ENCODE data around the gene RUBCN.

DNA sequence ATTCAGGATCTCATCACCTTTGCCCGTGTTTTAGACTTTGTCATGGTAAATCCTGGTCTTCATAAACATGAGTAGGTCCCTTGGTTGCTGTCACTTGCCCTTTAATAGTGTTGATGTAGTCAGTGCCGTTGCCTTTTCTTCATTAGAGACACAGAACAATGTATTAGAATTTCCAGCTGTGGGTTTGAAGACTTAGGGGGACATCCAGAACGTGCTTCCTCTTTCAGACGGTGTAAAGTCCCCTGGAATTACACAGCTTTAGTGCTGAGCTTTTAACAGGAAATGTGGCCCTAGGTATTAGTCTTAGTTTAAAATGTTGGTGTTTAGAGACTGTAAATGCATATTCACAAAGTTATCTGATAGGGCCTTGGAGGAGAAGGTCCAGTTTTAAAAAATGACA is 45.5 kb upstream of the RUBCN start:
- TF ChIP-seq, protein P1, sequence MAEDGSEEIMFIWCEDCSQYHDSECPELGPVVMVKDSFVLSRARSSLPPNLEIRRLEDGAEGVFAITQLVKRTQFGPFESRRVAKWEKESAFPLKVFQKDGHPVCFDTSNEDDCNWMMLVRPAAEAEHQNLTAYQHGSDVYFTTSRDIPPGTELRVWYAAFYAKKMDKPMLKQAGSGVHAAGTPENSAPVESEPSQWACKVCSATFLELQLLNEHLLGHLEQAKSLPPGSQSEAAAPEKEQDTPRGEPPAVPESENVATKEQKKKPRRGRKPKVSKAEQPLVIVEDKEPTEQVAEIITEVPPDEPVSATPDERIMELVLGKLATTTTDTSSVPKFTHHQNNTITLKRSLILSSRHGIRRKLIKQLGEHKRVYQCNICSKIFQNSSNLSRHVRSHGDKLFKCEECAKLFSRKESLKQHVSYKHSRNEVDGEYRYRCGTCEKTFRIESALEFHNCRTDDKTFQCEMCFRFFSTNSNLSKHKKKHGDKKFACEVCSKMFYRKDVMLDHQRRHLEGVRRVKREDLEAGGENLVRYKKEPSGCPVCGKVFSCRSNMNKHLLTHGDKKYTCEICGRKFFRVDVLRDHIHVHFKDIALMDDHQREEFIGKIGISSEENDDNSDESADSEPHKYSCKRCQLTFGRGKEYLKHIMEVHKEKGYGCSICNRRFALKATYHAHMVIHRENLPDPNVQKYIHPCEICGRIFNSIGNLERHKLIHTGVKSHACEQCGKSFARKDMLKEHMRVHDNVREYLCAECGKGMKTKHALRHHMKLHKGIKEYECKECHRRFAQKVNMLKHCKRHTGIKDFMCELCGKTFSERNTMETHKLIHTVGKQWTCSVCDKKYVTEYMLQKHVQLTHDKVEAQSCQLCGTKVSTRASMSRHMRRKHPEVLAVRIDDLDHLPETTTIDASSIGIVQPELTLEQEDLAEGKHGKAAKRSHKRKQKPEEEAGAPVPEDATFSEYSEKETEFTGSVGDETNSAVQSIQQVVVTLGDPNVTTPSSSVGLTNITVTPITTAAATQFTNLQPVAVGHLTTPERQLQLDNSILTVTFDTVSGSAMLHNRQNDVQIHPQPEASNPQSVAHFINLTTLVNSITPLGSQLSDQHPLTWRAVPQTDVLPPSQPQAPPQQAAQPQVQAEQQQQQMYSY (CRISPR knock-in tag; IDR thresholded peaks at IDR 0.05): no peak
- TF ChIP-seq YY1 (IDR thresholded peaks at IDR 0.05; ENCODE audit: low read depth, low read length) (no peak), PAX8 (IDR thresholded peaks at IDR 0.05) (no peak), SP1 (IDR thresholded peaks at IDR 0.05; ENCODE audit: low read depth, low read length) (no peak), CREB1 (IDR thresholded peaks at IDR 0.05; ENCODE audit: low read depth) (no peak), EGR1 (IDR thresholded peaks at IDR 0.05; ENCODE audit: borderline replicate concordance in 1 of 2, low read depth in 2 of 2, low read length in 2 of 2) (no peak)
- TF ChIP-seq, protein P2, sequence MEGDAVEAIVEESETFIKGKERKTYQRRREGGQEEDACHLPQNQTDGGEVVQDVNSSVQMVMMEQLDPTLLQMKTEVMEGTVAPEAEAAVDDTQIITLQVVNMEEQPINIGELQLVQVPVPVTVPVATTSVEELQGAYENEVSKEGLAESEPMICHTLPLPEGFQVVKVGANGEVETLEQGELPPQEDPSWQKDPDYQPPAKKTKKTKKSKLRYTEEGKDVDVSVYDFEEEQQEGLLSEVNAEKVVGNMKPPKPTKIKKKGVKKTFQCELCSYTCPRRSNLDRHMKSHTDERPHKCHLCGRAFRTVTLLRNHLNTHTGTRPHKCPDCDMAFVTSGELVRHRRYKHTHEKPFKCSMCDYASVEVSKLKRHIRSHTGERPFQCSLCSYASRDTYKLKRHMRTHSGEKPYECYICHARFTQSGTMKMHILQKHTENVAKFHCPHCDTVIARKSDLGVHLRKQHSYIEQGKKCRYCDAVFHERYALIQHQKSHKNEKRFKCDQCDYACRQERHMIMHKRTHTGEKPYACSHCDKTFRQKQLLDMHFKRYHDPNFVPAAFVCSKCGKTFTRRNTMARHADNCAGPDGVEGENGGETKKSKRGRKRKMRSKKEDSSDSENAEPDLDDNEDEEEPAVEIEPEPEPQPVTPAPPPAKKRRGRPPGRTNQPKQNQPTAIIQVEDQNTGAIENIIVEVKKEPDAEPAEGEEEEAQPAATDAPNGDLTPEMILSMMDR (IDR thresholded peaks at IDR 0.05 in 2 of 3, conservative IDR thresholded peaks at IDR 0.05 in 1 of 3; ENCODE audit: control insufficient read depth in 2 of 3, extremely low read depth in 1 of 3, insufficient read depth in 1 of 3, low read depth in 3 of 3, low read length in 3 of 3): no peak
- TF ChIP-seq, protein P3, sequence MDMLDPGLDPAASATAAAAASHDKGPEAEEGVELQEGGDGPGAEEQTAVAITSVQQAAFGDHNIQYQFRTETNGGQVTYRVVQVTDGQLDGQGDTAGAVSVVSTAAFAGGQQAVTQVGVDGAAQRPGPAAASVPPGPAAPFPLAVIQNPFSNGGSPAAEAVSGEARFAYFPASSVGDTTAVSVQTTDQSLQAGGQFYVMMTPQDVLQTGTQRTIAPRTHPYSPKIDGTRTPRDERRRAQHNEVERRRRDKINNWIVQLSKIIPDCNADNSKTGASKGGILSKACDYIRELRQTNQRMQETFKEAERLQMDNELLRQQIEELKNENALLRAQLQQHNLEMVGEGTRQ (IDR thresholded peaks at IDR 0.05; ENCODE audit: borderline replicate concordance, low read depth, low read length): no peak

Data from GM12878 (cell line).